Gastroesophageal sphincter (tissue), 4 donors: ENCODE data around the gene LAMC1. TPM values are rescaled to one million over a fixed set of nuclear protein-coding genes. Genes with fewer than 3 reads are reported as not detected.

ENCODE experiments used
- ATAC-seq: fragments of 150-250 bp; one replicate; pipeline ENCODE4 v1.9.1; 2016; ENCODE audit warnings: mild to moderate bottlenecking, moderate library complexity
- H3K27ac ChIP-seq, 4 donors: fragments of 200-600 bp; sonication (generic) in 3 of 4; 1 replicate in 3 of 4; 2 replicates in 1 of 4; pipeline ENCODE4 v1.5.1; 2016 to 2019
- H3K27me3 ChIP-seq: fragments of 200-600 bp; sonication (generic); one replicate; pipeline ENCODE4 v1.5.1; 2019
- H3K36me3 ChIP-seq, 2 donors: fragments of 200-600 bp; sonication (generic); one replicate each; pipeline ENCODE4 v1.5.1; 2019; ENCODE audit warnings: control low read depth in 1 of 2
- H3K4me1 ChIP-seq, 3 donors: fragments of 200-600 bp; sonication (generic); 1 replicate in 2 of 3; 2 replicates in 1 of 3; pipeline ENCODE4 v1.5.1; 2016 to 2019; ENCODE audit warnings: control low read depth in 2 of 3
- H3K4me3 ChIP-seq, 2 donors: fragments of 200-600 bp; sonication (generic); one replicate each; pipeline ENCODE4 v1.5.1; 2019; ENCODE audit warnings: mild to moderate bottlenecking in 1 of 2, moderate library complexity in 1 of 2
- H3K9me3 ChIP-seq, 3 donors: fragments of 200-600 bp; sonication (generic); one replicate each; pipeline ENCODE4 v1.5.1; 2017 to 2019; ENCODE audit warnings: control low read depth in 2 of 3
- CTCF ChIP-seq, 4 experiments: fragments of 200-600 bp in 2 of 4; fragments of 450-650 bp in 2 of 4; sonication (generic) in 1 of 4; IDR thresholded peaks; one replicate each; pipeline ENCODE4 v1.5.1; 2017 to 2019; ENCODE audit warnings: antibody characterized with exemption in 4 of 4, mild to moderate bottlenecking in 2 of 4, moderate library complexity in 2 of 4
- EP300 ChIP-seq: sonication (generic); formaldehyde crosslinking; IDR thresholded peaks from one replicate; pipeline ENCODE4 v1.6.1; 2017; ENCODE audit warnings: antibody characterized with exemption, mild to moderate bottlenecking
- POLR2A ChIP-seq, 2 donors: fragments of 450-650 bp; IDR thresholded peaks; one replicate each; pipeline ENCODE4 v1.6.1; 2017; ENCODE audit warnings: antibody characterized with exemption in 2 of 2, mild to moderate bottlenecking in 2 of 2, moderate library complexity in 1 of 2
- POLR2AphosphoS5 ChIP-seq: sonication (generic); formaldehyde crosslinking; IDR thresholded peaks from one replicate; pipeline ENCODE4 v1.6.1; 2017; ENCODE audit warnings: antibody characterized with exemption
- WGBS, 2 donors: methylation state at CpG; one replicate each; pipeline ENCODE4 v1.1.5; 2018; ENCODE audit warnings: low coverage in 1 of 2; 5-methylcytosine and 5-hydroxymethylcytosine counted together
- total RNA-seq, 4 donors: library from RNA; depleted of rRNA; stranded (reverse); fragments of >200 nt; gene quantifications; one replicate each; pipeline ENCODE4 v1.1.0, GENCODE V29; 2016

Gene LAMC1
- total RNA-seq, 4 donors from 2014 or later: 363 to 528 (median 514) TPM

- peaks cover 40 to 96% (median 41%) of the 10 kb centered on the region in 3 donors for H3K4me1 ChIP-seq
- no peak for ATAC-seq
- H3K9me3 ChIP-seq: no peaks in the 10 kb centered on the region
- 77 to 83% methylated on average over 2 of the region's 2 CpGs for WGBS, 2 donors
- no peaks in the 10 kb centered on the region for H3K27me3 ChIP-seq
- TF ChIP-seq POLR2AphosphoS5 (no peak), CTCF (IDR thresholded peaks at IDR 0.05) (no peak), EP300 (no peak), POLR2A (IDR thresholded peaks at IDR 0.05) (no peak)
- no peak overlapping the region for H3K4me3 ChIP-seq
- H3K27ac ChIP-seq: peak overlapping the region in 3 of 4 donors; percentile 60 to 72 (median 68)
- peaks cover 0 to 4% of the 10 kb centered on the region in 2 donors for H3K36me3 ChIP-seq
These were observed 73.1 kb downstream of the LAMC1 start for GRCh38 chr1:183096351-183096750.

GRCh38 chr1:183096894-183097293, 73.7 kb downstream of the LAMC1 start:
- Histone ChIP-seq H3K9me3 (no peaks in the 10 kb centered on the region), H3K4me1 (peaks cover 37 to 96% (median 42%) of the 10 kb centered on the region in 3 donors), H3K27me3 (no peaks in the 10 kb centered on the region), H3K4me3 (no peak overlapping the region), H3K36me3 (peaks cover 0 to 4% of the 10 kb centered on the region in 2 donors), H3K27ac (peak overlapping the region; percentile 47 to 72 (median 64))
- 8 to 35% methylated on average over 2 to 3 of the region's 3 CpGs for WGBS, 2 donors
- TF ChIP-seq EP300: no peak
- peak; percentile 57 for TF ChIP-seq POLR2AphosphoS5
- peak; percentile 72 for ATAC-seq

- H3K36me3 ChIP-seq: peaks cover 0 to 4% of the 10 kb centered on the region in 2 donors
- ATAC-seq: no peak
- no peaks in the 10 kb centered on the region for H3K9me3 ChIP-seq
- peak overlapping the region; percentile 47 to 72 (median 64) for H3K27ac ChIP-seq
- 10% methylated on average over 3 of the region's 3 CpGs for WGBS, 2 donors
- TF ChIP-seq POLR2AphosphoS5 (no peak), EP300 (no peak), CTCF (IDR thresholded peaks at IDR 0.05) (no peak), POLR2A (IDR thresholded peaks at IDR 0.05) (no peak)
- peaks cover 37 to 96% (median 47%) of the 10 kb centered on the region in 3 donors for H3K4me1 ChIP-seq
- no peaks in the 10 kb centered on the region for H3K27me3 ChIP-seq
- no peak overlapping the region for H3K4me3 ChIP-seq
These were observed 74.3 kb downstream of the LAMC1 start for GRCh38 chr1:183097438-183098051.

GRCh38 chr1:183098317-183098716, 75.1 kb downstream of the LAMC1 start:
- H3K27me3 ChIP-seq: no peaks in the 10 kb centered on the region
- TF ChIP-seq EP300 (no peak), POLR2AphosphoS5 (no peak), CTCF (IDR thresholded peaks at IDR 0.05) (no peak), POLR2A (IDR thresholded peaks at IDR 0.05) (no peak)
- 95 to 100% methylated on average over 1 to 2 of the region's 2 CpGs for WGBS, 2 donors
- ATAC-seq: no peak
- H3K36me3 ChIP-seq: peaks cover 0 to 8% of the 10 kb centered on the region in 2 donors
- H3K4me1 ChIP-seq: peaks cover 33 to 96% (median 49%) of the 10 kb centered on the region in 3 donors
- H3K9me3 ChIP-seq: no peaks in the 10 kb centered on the region
- H3K27ac ChIP-seq: peak overlapping the region in 3 of 4 donors; percentile 60 to 72 (median 68)
- H3K4me3 ChIP-seq: no peak overlapping the region

- TF ChIP-seq POLR2AphosphoS5: no peak
- TF ChIP-seq CTCF (IDR thresholded peaks at IDR 0.05): no peak
- no peak for TF ChIP-seq EP300
- no peak for TF ChIP-seq POLR2A (IDR thresholded peaks at IDR 0.05)
- 95 to 100% methylated on average over 1 to 4 of the region's 4 CpGs for WGBS, 2 donors
- no peak overlapping the region for H3K27ac ChIP-seq
These were observed 77.2 kb downstream of the LAMC1 start for GRCh38 chr1:183100361-183100974.

More at GRCh38 chr1:183100361-183100974, 77.2 kb downstream of the LAMC1 start:
- H3K4me1 ChIP-seq: peaks cover 30 to 100% (median 52%) of the 10 kb centered on the region in 3 donors
- ATAC-seq: no peak
- H3K27me3 ChIP-seq: no peaks in the 10 kb centered on the region
- H3K9me3 ChIP-seq: no peaks in the 10 kb centered on the region
- H3K4me3 ChIP-seq: no peak overlapping the region
- H3K36me3 ChIP-seq: peaks cover 0 to 16% of the 10 kb centered on the region in 2 donors
